ENCODE data around the gene FTHL17. TPM values are rescaled to one million over a fixed set of nuclear protein-coding genes. Genes with fewer than 3 reads are reported as not detected.

Gene FTHL17
- total and polyA plus RNA-seq, 8 donors: not detected

DNA sequence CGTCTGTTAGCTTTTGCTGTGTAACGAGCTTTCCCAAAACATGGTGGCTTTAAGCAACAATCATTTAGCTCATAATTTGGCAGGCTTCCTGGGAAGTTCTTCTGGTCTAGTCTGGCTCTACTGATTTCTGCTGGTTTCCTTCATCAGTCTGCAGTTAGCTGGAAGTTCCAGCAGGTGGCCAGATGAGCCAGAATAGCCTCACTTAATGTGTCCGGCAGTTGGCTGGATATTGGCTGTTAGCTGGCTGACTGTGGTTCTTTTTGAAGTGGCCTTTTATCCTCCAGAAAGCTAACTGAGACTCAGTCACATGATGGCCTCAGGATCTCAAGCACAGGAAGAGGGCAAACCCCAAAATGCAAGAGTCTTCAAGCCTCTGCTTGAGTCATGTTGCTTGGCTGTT lies 34.9 kb downstream of the FTHL17 start:
- DNase-seq: peak in 5 of 6 donors; percentile 9 to 60 (median 46)

DNA sequence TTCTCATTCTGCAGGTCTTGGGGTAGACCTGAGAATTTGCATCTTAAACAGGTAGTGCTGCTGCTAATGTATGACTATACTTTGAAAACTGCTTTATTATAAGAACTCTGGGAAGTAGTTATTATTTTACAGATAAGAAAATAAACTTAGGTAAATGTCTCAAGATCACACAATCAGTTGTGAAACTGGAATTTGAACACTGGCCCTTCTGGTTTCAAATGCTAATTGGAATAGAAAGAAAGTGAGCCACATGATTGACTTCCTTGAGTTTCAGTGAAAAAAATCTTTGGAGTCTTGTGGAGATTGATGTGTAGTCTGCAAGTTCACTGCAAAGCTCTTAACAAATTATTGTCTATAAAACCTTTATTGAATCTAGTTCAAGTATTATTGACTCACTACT lies 44.5 kb downstream of the FTHL17 start:
- no peak for FAIRE-seq
- ATAC-seq: no peak
- peaks cover 0 to 2% (median 0%) of the 10 kb centered on the region in 4 donors for H3K27me3 ChIP-seq
- H3K4me3 ChIP-seq: no peak overlapping the region
- H3K36me3 ChIP-seq: no peaks in the 10 kb centered on the region
- H3K9me3 ChIP-seq: no peaks in the 10 kb centered on the region
- H3K27ac ChIP-seq: no peak overlapping the region
- TF ChIP-seq, protein P1, sequence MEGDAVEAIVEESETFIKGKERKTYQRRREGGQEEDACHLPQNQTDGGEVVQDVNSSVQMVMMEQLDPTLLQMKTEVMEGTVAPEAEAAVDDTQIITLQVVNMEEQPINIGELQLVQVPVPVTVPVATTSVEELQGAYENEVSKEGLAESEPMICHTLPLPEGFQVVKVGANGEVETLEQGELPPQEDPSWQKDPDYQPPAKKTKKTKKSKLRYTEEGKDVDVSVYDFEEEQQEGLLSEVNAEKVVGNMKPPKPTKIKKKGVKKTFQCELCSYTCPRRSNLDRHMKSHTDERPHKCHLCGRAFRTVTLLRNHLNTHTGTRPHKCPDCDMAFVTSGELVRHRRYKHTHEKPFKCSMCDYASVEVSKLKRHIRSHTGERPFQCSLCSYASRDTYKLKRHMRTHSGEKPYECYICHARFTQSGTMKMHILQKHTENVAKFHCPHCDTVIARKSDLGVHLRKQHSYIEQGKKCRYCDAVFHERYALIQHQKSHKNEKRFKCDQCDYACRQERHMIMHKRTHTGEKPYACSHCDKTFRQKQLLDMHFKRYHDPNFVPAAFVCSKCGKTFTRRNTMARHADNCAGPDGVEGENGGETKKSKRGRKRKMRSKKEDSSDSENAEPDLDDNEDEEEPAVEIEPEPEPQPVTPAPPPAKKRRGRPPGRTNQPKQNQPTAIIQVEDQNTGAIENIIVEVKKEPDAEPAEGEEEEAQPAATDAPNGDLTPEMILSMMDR (IDR thresholded peaks at IDR 0.05): no peak
- no peak for DNase-seq
- no peaks in the 10 kb centered on the region for H3K4me1 ChIP-seq
- intact Hi-C loops (cut with DNase I): no loop called here

More for the DNA sequence above, 34.9 kb downstream of the FTHL17 start:
- H3K4me3 ChIP-seq: no peak overlapping the region
- H3K36me3 ChIP-seq: no peaks in the 10 kb centered on the region
- TF ChIP-seq, protein P1 (IDR thresholded peaks at IDR 0.05): peak; percentile 15 to 52 (median 30)
- intact Hi-C loops (cut with DNase I): loop anchor here in 1 of 3 donors (10.0 kb wide), 1 partner anchor 618 kb away; no protein-coding TSS in a partner anchor
- WGBS, 2 donors: 22 to 27% methylated on average over 3 of the region's 3 CpGs
- peak; percentile 70 to 94 (median 90) for ATAC-seq
- no peak overlapping the region for H3K27ac ChIP-seq
- peak; percentile 56 for FAIRE-seq
- H3K4me1 ChIP-seq: no peaks in the 10 kb centered on the region
- no peaks in the 10 kb centered on the region for H3K9me3 ChIP-seq
- H3K27me3 ChIP-seq: peaks cover 0 to 9% (median 0%) of the 10 kb centered on the region in 4 donors

DNA sequence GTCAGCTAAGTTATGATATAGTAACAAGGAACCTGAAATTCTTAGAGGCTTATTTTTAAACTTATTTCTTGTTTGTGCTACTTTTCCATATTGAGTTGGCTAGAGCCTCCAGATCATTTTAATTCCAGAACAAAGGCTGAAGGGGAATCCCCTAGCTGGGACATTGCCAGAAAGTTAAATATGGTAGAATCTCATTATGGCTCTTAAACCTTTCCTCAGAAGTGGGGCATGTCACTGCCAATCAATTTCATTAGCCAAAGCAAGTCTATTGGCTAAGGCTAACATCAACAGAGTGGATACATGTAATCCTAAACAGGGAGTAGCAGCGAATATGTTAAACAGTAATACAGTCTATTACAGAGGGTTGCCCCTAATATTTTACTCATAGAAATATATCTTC lies 47.0 kb downstream of the FTHL17 start:
- TF ChIP-seq, protein P1 (IDR thresholded peaks at IDR 0.05): no peak
- WGBS, 2 donors: 91 to 94% methylated on average over 1 of the region's 1 CpG

DNA sequence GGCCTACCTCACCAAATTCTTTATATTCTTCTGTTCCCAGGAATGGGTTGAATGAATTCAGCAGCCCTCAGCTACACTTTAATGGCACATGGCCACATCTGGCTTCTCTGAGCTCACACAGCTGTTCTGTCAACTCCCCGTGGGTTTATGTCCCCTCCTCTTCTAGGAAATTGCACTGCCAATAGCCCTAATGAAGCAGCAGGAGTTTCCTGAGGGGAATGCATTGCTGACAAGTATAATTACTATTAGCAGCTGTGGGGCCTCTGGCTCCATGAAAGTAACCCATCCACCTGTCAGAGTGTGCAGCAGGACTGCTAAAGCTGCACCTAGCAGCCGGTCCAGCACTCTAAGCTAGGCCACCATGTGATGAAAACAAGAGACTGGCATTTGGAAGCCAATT lies 50.3 kb downstream of the FTHL17 start:
- no peaks in the 10 kb centered on the region for H3K4me1 ChIP-seq
- no peak overlapping the region for H3K27ac ChIP-seq
- peaks cover 0 to 4% (median 1%) of the 10 kb centered on the region in 4 donors for H3K27me3 ChIP-seq
- H3K36me3 ChIP-seq: no peaks in the 10 kb centered on the region
- no peak overlapping the region for H3K4me3 ChIP-seq
- WGBS, 2 donors: 75 to 79% methylated on average over 2 of the region's 2 CpGs
- TF ChIP-seq, protein P1 (IDR thresholded peaks at IDR 0.05): no peak
- FAIRE-seq (no peak), DNase-seq (no peak), ATAC-seq (no peak)
- intact Hi-C loops (cut with DNase I): no loop called here
- no peaks in the 10 kb centered on the region for H3K9me3 ChIP-seq

More for the DNA sequence above, 47.0 kb downstream of the FTHL17 start:
- no peak for DNase-seq
- no peaks in the 10 kb centered on the region for H3K4me1 ChIP-seq
- FAIRE-seq: no peak
- peaks cover 0 to 4% (median 1%) of the 10 kb centered on the region in 4 donors for H3K27me3 ChIP-seq
- intact Hi-C loops (cut with DNase I): no loop called here
- H3K36me3 ChIP-seq: no peaks in the 10 kb centered on the region
- H3K9me3 ChIP-seq: no peaks in the 10 kb centered on the region
- no peak overlapping the region for H3K27ac ChIP-seq
- H3K4me3 ChIP-seq: no peak overlapping the region
- no peak for ATAC-seq

Other genes with a start within 250 kb of the FTHL17 start
- gene TAB3, start 182.8 kb downstream of the FTHL17 start, total RNA-seq: 10 to 100 TPM; 10.3 to 17.3 (median 13.7) TPM
- gene TAB3, start 182.8 kb downstream of the FTHL17 start, polyA plus RNA-seq: 10 to 100 TPM; 10.2 to 14.9 TPM

Measured in pancreas (tissue), 10 donors.